Measurements from ENCODE around the gene GABARAPL1. TPM values are rescaled to one million over a fixed set of nuclear protein-coding genes. Genes with fewer than 3 reads are reported as not detected.

The GABARAPL1 gene
- total and polyA plus RNA-seq, 2 donors (not counting 1 experiment from before 2014, with no cell fraction given), result 186 to 363 TPM

DNA sequence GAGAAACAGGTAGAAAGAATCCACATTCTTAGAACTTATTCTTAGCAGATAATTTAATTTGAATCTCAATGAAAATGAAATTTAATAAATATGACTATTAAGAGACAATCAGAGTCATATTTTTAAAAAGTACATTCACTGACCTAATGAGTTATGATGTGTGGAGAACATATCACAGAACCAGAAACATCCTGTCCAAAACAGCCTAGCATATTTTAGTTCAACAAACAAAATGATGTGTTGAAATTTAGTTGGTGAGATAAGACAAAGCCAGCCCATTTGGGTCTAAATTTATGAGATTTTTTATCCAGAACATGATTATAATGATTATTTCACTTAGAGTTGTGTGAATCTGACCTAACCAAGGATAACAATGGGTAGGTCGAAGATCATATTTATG is 25.8 kb downstream of the GABARAPL1 start:
- Histone ChIP-seq H4K20me1 (ENCODE audit: control insufficient read depth, extremely low read depth, insufficient read depth, low read length) (no peaks in the 10 kb centered on the region), H3K27me3 (ENCODE audit: control insufficient read depth, insufficient read depth, low read length) (no peaks in the 10 kb centered on the region), H3K9ac (ENCODE audit: insufficient read depth, low read length) (no peak overlapping the region), H3K9me3 (ENCODE audit: control insufficient read depth, insufficient read depth, low read depth, low read length) (no peaks in the 10 kb centered on the region), H3K36me3 (ENCODE audit: control insufficient read depth, insufficient read depth, low read length) (no peaks in the 10 kb centered on the region), H3K4me2 (ENCODE audit: extremely low read depth, insufficient read depth, low read length) (no peak overlapping the region), H3K4me3 (replicated peaks in 1 of 4; ENCODE audit: control extremely low read depth in 1 of 4, insufficient read depth in 1 of 4, low read depth in 3 of 4, low read length in 4 of 4) (no peak overlapping the region), H3K4me1 (ENCODE audit: control insufficient read depth, extremely low read depth, insufficient read depth, low read length) (no peaks in the 10 kb centered on the region), H3K27ac (ENCODE audit: insufficient read depth, low read length) (no peak overlapping the region), H2AFZ (ENCODE audit: low read length) (no peak overlapping the region), H3K79me2 (ENCODE audit: control insufficient read depth, insufficient read depth, low read length) (no peaks in the 10 kb centered on the region)
- DNase-seq (ENCODE audit: low read depth in 2 of 2), result no peak
- TF ChIP-seq, protein P1, sequence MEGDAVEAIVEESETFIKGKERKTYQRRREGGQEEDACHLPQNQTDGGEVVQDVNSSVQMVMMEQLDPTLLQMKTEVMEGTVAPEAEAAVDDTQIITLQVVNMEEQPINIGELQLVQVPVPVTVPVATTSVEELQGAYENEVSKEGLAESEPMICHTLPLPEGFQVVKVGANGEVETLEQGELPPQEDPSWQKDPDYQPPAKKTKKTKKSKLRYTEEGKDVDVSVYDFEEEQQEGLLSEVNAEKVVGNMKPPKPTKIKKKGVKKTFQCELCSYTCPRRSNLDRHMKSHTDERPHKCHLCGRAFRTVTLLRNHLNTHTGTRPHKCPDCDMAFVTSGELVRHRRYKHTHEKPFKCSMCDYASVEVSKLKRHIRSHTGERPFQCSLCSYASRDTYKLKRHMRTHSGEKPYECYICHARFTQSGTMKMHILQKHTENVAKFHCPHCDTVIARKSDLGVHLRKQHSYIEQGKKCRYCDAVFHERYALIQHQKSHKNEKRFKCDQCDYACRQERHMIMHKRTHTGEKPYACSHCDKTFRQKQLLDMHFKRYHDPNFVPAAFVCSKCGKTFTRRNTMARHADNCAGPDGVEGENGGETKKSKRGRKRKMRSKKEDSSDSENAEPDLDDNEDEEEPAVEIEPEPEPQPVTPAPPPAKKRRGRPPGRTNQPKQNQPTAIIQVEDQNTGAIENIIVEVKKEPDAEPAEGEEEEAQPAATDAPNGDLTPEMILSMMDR (conservative IDR thresholded peaks at IDR 0.05 in 1 of 2, IDR thresholded peaks at IDR 0.05 in 1 of 2; ENCODE audit: low read depth in 1 of 2, low read length in 2 of 2), result no peak
- no peak for TF ChIP-seq EZH2 (IDR thresholded peaks at IDR 0.05; ENCODE audit: low read length, missing control alignments)

DNA sequence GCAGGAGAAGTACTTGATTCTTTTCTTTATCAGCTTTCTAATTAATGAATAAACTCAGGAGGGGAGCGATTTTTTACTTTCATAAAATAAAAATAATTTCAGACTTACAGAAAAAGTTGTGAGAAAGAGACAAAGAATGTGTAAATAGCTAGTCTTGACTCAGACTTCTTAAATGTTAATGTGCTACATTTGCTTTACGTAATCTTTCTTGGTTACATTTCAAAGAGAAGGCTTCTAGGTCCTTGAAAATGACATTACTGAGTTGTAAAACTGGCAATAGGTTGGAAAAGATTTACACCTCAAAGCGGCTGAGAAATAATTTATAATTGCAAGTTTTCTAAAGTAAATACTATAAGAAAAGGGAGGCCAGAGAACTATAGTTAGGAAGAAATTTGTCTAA is 28.6 kb downstream of the GABARAPL1 start:
- no peak overlapping the region for H2AFZ ChIP-seq (ENCODE audit: low read length)
- no peaks in the 10 kb centered on the region for H3K27me3 ChIP-seq (ENCODE audit: control insufficient read depth, insufficient read depth, low read length)
- peak in 1 of 2 donors; percentile 25 for DNase-seq (ENCODE audit: low read depth in 2 of 2)
- no peaks in the 10 kb centered on the region for H3K9me3 ChIP-seq (ENCODE audit: control insufficient read depth, insufficient read depth, low read depth, low read length)
- TF ChIP-seq, protein P1 (conservative IDR thresholded peaks at IDR 0.05 in 1 of 2, IDR thresholded peaks at IDR 0.05 in 1 of 2; ENCODE audit: low read depth in 1 of 2, low read length in 2 of 2), result no peak
- no peak for TF ChIP-seq EZH2 (IDR thresholded peaks at IDR 0.05; ENCODE audit: low read length, missing control alignments)
- no peak overlapping the region for H3K27ac ChIP-seq (ENCODE audit: insufficient read depth, low read length)
- H3K9ac ChIP-seq (ENCODE audit: insufficient read depth, low read length), result no peak overlapping the region
- H4K20me1 ChIP-seq (ENCODE audit: control insufficient read depth, extremely low read depth, insufficient read depth, low read length), result no peaks in the 10 kb centered on the region
- H3K36me3 ChIP-seq (ENCODE audit: control insufficient read depth, insufficient read depth, low read length), result no peaks in the 10 kb centered on the region
- H3K4me1 ChIP-seq (ENCODE audit: control insufficient read depth, extremely low read depth, insufficient read depth, low read length), result no peaks in the 10 kb centered on the region
- no peaks in the 10 kb centered on the region for H3K79me2 ChIP-seq (ENCODE audit: control insufficient read depth, insufficient read depth, low read length)
- no peak overlapping the region for H3K4me3 ChIP-seq (replicated peaks in 1 of 4; ENCODE audit: control extremely low read depth in 1 of 4, insufficient read depth in 1 of 4, low read depth in 3 of 4, low read length in 4 of 4)
- H3K4me2 ChIP-seq (ENCODE audit: extremely low read depth, insufficient read depth, low read length), result no peak overlapping the region

DNA sequence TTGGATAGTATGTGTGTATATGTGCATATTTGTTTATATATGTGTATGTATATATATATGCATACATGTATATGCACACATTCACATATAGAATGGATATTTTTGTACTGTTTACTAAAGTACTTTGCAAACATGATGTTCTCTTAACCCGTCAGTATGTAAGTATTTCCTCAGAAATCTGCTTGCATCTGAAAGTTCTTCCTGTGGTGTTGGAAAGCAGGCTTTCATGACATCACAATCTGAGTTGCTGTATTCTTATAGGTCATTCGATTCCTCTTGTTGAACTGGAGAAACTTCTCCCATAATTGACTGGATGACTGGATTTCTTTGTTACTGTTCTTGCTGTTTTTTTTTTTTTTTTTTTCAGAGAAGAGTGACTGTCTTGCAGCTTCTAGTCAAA is 29.1 kb downstream of the GABARAPL1 start:
- Histone ChIP-seq H3K4me1 (ENCODE audit: control insufficient read depth, extremely low read depth, insufficient read depth, low read length) (no peaks in the 10 kb centered on the region), H3K9ac (ENCODE audit: insufficient read depth, low read length) (no peak overlapping the region), H2AFZ (ENCODE audit: low read length) (no peak overlapping the region), H3K27me3 (ENCODE audit: control insufficient read depth, insufficient read depth, low read length) (no peaks in the 10 kb centered on the region), H3K27ac (ENCODE audit: insufficient read depth, low read length) (no peak overlapping the region), H4K20me1 (ENCODE audit: control insufficient read depth, extremely low read depth, insufficient read depth, low read length) (no peaks in the 10 kb centered on the region), H3K4me2 (ENCODE audit: extremely low read depth, insufficient read depth, low read length) (no peak overlapping the region), H3K36me3 (ENCODE audit: control insufficient read depth, insufficient read depth, low read length) (no peaks in the 10 kb centered on the region), H3K79me2 (ENCODE audit: control insufficient read depth, insufficient read depth, low read length) (no peaks in the 10 kb centered on the region), H3K4me3 (replicated peaks in 1 of 4; ENCODE audit: control extremely low read depth in 1 of 4, insufficient read depth in 1 of 4, low read depth in 3 of 4, low read length in 4 of 4) (no peak overlapping the region), H3K9me3 (ENCODE audit: control insufficient read depth, insufficient read depth, low read depth, low read length) (no peaks in the 10 kb centered on the region)
- no peak for TF ChIP-seq EZH2 (IDR thresholded peaks at IDR 0.05; ENCODE audit: low read length, missing control alignments)
- TF ChIP-seq, protein P1 (conservative IDR thresholded peaks at IDR 0.05 in 1 of 2, IDR thresholded peaks at IDR 0.05 in 1 of 2; ENCODE audit: low read depth in 1 of 2, low read length in 2 of 2), result no peak
- no peak for DNase-seq (ENCODE audit: low read depth in 2 of 2)

All from fibroblast of lung (primary cell).